SH-SY5Y (cell line): ENCODE measurements around the gene MPRIP.

Experiments used
- GATA2 ChIP-seq: IDR thresholded peaks from 2 replicates; pipeline ENCODE4 v1.6.1; 2011; ENCODE audit warnings: mild to moderate bottlenecking, low read depth, low read length
- GATA3 ChIP-seq: IDR thresholded peaks from 2 replicates; pipeline ENCODE4 v1.6.1; 2011; ENCODE audit warnings: low read depth, mild to moderate bottlenecking, low read length, moderate library complexity

DNA sequence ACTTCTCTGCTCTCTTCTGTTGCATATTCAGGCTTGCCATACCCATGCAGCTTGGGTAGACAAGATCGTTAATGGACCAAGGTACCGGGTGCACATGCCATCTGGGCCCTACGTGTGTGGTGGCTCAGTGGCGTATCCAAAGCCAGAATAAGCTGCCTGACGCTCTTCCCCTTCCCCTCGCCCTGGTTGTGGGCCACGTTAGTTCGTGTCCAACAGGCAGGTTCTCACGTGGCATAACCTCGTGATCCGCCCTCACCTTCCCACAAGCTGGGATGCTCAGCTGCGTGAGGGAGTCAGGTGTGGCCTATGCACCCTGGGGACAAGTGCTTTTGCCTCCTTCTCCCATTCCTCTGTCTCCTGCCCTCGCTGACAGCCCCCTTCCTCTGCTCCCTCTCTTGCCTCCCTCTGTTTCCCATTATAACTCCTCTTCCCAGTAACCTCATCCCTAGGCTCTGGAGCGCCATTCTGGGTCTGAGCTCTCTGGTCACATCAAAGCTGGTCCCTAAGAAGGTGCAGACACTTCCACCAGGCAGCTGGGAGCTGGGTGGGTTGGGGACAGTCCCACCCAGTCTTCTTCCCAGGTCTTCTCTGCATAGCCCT lies 86.3 kb downstream of the MPRIP start:
- TF ChIP-seq GATA2 (no peak), GATA3 (no peak)
